DND-41 (cell line): ENCODE data around the gene FAM83D.
A peak's percentile ranks its signal among the peaks of the same experiment; 100 is the strongest.

Experiments used
- ATAC-seq: fragments of 200-7000 bp; cut with Tn5 transposase; 3 replicates; pipeline ENCODE4 v1.9.1; 2021; ENCODE audit warnings: low read depth; ENCODE audit not compliant: insufficient read depth
- DNase-seq: peaks from one replicate; pipeline ENCODE4 v3.0.0-alpha.2; 2020
- H2AFZ ChIP-seq: 2 replicates; pipeline ENCODE4 v1.6.0; 2012; ENCODE audit warnings: low read depth, low read length
- H3K27ac ChIP-seq: 2 replicates; pipeline ENCODE4 v1.5.1; 2012; ENCODE audit warnings: low read length, inconsistent platforms
- H3K27me3 ChIP-seq: fragments of 200-600 bp; sonication (generic); 2 replicates; pipeline ENCODE4 v1.6.0; 2012; ENCODE audit warnings: low read length, mild to moderate bottlenecking, inconsistent platforms; ENCODE audit not compliant: insufficient read depth, poor library complexity
- H3K36me3 ChIP-seq: 2 replicates; pipeline ENCODE4 v1.5.1; 2012; ENCODE audit warnings: low read length, inconsistent platforms; ENCODE audit not compliant: insufficient read depth
- H3K4me1 ChIP-seq: 2 replicates; pipeline ENCODE4 v1.5.1; 2012; ENCODE audit warnings: mild to moderate bottlenecking, low read length; ENCODE audit not compliant: insufficient read depth
- H3K4me2 ChIP-seq: 2 replicates; pipeline ENCODE4 v1.6.0; 2012; ENCODE audit warnings: mild to moderate bottlenecking, moderate library complexity, low read length, inconsistent platforms; ENCODE audit not compliant: insufficient read depth
- H3K4me3 ChIP-seq, 2 experiments: fragments of 200-600 bp in 1 of 2; shearing (Covaris generic) in 1 of 2; 2 replicates each; pipeline ENCODE4 v1.5.1; 2012 to 2016; ENCODE audit warnings: inconsistent platforms in 2 of 2, low read length in 2 of 2, mild to moderate bottlenecking in 2 of 2, low read depth in 1 of 2, moderate library complexity in 1 of 2
- H3K79me2 ChIP-seq: 2 replicates; pipeline ENCODE4 v1.6.0; 2012; ENCODE audit warnings: low read length, inconsistent platforms; ENCODE audit not compliant: insufficient read depth
- H3K9ac ChIP-seq: 2 replicates; pipeline ENCODE4 v1.6.0; 2012; ENCODE audit warnings: low read depth, mild to moderate bottlenecking, inconsistent platforms, low read length, moderate library complexity
- H3K9me3 ChIP-seq: 2 replicates; pipeline ENCODE4 v1.5.1; 2012; ENCODE audit warnings: low read length, moderate library complexity, mild to moderate bottlenecking, inconsistent platforms; ENCODE audit not compliant: insufficient read depth, severe bottlenecking
- H4K20me1 ChIP-seq: 2 replicates; pipeline ENCODE4 v1.6.0; 2012; ENCODE audit warnings: low read length; ENCODE audit not compliant: insufficient read depth
- EZH2 ChIP-seq: IDR thresholded peaks from 3 replicates; pipeline ENCODE4 v1.6.1; 2012; ENCODE audit warnings: borderline replicate concordance, low read depth, mild to moderate bottlenecking, moderate library complexity, low read length, inconsistent platforms; ENCODE audit not compliant: severe bottlenecking
- TF ChIP-seq, protein P1 (sequence below): IDR thresholded peaks from 2 replicates; pipeline ENCODE4 v1.5.1; 2012; ENCODE audit warnings: borderline replicate concordance, low read length, moderate library complexity, mild to moderate bottlenecking; ENCODE audit not compliant: poor library complexity, severe bottlenecking; ENCODE audit errors: extremely low read depth

The FAM83D gene

DNA sequence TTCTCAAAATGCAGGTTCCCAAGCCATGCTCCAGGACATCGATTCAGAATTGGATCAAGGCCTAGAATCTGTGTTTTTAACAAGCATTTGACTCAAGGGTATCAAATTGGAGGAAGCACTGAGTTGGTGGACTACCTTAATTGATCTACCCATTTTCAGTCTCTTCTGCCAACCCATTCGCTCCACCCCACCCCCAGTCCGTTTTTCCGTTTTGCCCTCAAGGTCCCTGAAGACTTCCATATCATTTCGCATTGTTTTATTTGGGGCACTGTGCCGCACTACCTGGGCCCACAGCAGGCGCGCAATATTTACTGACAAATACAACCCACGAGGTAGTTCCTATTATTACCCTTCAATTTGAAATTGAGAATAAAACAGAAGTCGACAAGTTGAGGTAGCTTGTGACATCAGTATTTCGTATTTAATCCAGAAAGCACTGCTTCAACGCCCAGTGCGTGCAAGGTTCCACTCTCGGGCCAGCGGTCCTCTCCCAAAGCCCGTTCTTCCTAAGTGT lies 35.4 kb downstream of the FAM83D start:
- DNase-seq = peak; percentile 53
- Histone ChIP-seq H3K9me3 (no peaks in the 10 kb centered on the region), H3K9ac (peak overlapping the region; percentile 77), H3K36me3 (peaks cover 10% of the 10 kb centered on the region), H3K79me2 (peaks cover 55% of the 10 kb centered on the region), H3K4me1 (peaks cover 35% of the 10 kb centered on the region), H3K27me3 (no peaks in the 10 kb centered on the region), H3K27ac (peak overlapping the region; percentile 85), H2AFZ (peak overlapping the region; percentile 73), H3K4me2 (peak overlapping the region; percentile 72), H3K4me3 (peak overlapping the region; percentile 25 to 79), H4K20me1 (no peaks in the 10 kb centered on the region; the same call in 1 of the 2 replicates)
- TF ChIP-seq, protein P1, sequence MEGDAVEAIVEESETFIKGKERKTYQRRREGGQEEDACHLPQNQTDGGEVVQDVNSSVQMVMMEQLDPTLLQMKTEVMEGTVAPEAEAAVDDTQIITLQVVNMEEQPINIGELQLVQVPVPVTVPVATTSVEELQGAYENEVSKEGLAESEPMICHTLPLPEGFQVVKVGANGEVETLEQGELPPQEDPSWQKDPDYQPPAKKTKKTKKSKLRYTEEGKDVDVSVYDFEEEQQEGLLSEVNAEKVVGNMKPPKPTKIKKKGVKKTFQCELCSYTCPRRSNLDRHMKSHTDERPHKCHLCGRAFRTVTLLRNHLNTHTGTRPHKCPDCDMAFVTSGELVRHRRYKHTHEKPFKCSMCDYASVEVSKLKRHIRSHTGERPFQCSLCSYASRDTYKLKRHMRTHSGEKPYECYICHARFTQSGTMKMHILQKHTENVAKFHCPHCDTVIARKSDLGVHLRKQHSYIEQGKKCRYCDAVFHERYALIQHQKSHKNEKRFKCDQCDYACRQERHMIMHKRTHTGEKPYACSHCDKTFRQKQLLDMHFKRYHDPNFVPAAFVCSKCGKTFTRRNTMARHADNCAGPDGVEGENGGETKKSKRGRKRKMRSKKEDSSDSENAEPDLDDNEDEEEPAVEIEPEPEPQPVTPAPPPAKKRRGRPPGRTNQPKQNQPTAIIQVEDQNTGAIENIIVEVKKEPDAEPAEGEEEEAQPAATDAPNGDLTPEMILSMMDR = no peak
- TF ChIP-seq EZH2 = no peak
- no peak for ATAC-seq

DNA sequence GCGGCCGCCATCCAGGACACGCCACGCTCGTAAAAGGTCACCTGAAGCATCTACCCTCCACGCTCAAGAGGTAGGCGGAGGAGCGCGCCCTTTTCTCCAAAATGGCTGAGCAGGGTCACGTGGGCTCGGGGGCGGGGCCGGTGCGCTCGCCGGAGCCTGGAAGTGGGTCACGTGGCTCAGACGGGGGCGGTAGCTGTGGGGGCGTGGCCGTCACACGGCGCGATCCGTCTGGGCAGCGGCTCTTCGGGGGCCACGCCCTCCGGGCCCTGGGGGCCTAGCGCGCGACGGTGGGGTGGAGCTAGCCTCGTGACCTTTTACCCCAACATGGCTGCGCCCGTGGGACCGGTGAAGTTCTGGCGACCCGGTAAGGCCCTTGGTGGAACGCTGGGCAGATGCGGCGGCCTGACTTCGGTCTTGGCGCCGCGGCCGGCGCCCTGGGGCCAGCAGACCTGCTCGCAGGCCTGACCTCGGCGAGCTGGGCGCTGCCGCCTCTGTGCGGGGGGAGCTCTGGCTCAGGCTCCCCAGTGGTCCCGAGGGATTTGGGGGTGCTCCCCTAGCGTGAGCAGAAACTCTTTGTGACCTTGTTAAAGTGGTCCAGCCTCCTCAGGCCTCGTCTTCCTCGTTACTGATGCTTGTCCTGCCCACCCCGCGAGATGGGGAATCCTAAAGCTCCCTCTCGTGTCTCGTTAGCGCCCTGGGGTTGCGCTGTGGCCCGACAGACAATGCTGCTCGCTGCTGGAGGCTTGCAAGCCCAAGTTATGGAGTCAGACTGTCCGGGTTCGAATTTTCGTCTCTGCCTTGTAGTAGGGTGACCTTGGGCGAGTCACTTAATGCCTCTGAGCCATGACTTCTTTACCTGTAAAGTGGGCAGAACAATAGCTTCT lies 36.1 kb downstream of the FAM83D start, which contains the start of gene DHX35:
Gene DHX35 (plus strand): TSS at position 301 of the 884 bp plus-strand sequence. CDS start 24 bp downstream, at position 325.
- H3K79me2 ChIP-seq = peaks cover 62% of the 10 kb centered on the region

DNA sequence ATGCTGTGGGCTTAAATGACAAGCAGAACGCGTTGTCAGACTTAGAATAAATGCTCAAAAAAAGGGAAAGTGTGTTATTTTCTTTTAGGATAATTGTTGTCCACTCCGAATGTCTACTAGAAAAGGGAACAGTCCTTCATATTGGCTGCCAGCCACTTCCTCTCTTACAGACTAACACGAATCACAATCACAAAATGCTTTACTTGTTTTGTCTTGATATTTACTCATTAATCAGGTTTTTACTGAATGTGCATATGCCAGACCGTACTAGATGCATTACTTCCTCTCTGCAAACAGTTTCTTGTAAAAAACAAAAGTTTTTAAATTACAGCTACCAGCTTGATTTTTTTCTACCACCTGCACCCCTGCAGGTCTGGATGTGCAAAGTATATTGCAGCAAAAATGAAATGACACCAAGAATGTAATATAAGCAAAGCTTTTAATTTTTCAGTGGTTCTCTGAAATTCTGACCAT lies 36.7 kb downstream of the FAM83D start:
- Histone ChIP-seq H3K36me3 (peaks cover 19% of the 10 kb centered on the region), H3K9ac (peak overlapping the region; percentile 77), H3K79me2 (peaks cover 68% of the 10 kb centered on the region), H3K4me3 (peak overlapping the region; percentile 61 to 79; a peak in 3 of 4 replicates), H3K4me1 (peaks cover 35% of the 10 kb centered on the region), H3K27me3 (no peaks in the 10 kb centered on the region), H3K9me3 (no peaks in the 10 kb centered on the region), H3K27ac (peak overlapping the region; percentile 79), H3K4me2 (peak overlapping the region; percentile 67), H2AFZ (peak overlapping the region; percentile 84), H4K20me1 (peaks cover 4% of the 10 kb centered on the region)
- DNase-seq (no peak), ATAC-seq (no peak)
- no peak for TF ChIP-seq EZH2
- TF ChIP-seq, protein P1 = peak; percentile 3

More for the DNA sequence above, 36.1 kb downstream of the FAM83D start, which contains the start of gene DHX35:
- Histone ChIP-seq H3K9me3 (no peaks in the 10 kb centered on the region), H3K27ac (peak within 1 kb of the TSS; percentile 85), H3K36me3 (peaks cover 13% of the 10 kb centered on the region), H3K9ac (peak within 1 kb of the TSS; percentile 77), H3K4me2 (peak within 1 kb of the TSS; percentile 72), H3K4me3 (peak within 1 kb of the TSS; percentile 61 to 79), H3K27me3 (no peaks in the 10 kb centered on the region), H2AFZ (peak within 1 kb of the TSS; percentile 84), H4K20me1 (no peaks in the 10 kb centered on the region; the same call in 1 of the 2 replicates), H3K4me1 (peaks cover 35% of the 10 kb centered on the region)
- ATAC-seq (peak; percentile 94), DNase-seq (peak; percentile 99)
- TF ChIP-seq EZH2 = no peak
- TF ChIP-seq, protein P1 = peak; percentile 76
